CD4-positive, alpha-beta T cell treated with Interleukin-17A for 1 hour (primary cell): ENCODE data around the gene TIGD6.
A peak's percentile ranks its signal among the peaks of the same experiment; 100 is the strongest.
"Not testable (repeated sequence)": the region's sequence is repeated elsewhere in the genome, so short reads cannot be mapped to it uniquely, and the experiment has no call there.

Source experiments
- DNase-seq: peaks from one replicate; pipeline ENCODE4 v3.0.0-alpha.2; 2020

TIGD6 gene

DNA sequence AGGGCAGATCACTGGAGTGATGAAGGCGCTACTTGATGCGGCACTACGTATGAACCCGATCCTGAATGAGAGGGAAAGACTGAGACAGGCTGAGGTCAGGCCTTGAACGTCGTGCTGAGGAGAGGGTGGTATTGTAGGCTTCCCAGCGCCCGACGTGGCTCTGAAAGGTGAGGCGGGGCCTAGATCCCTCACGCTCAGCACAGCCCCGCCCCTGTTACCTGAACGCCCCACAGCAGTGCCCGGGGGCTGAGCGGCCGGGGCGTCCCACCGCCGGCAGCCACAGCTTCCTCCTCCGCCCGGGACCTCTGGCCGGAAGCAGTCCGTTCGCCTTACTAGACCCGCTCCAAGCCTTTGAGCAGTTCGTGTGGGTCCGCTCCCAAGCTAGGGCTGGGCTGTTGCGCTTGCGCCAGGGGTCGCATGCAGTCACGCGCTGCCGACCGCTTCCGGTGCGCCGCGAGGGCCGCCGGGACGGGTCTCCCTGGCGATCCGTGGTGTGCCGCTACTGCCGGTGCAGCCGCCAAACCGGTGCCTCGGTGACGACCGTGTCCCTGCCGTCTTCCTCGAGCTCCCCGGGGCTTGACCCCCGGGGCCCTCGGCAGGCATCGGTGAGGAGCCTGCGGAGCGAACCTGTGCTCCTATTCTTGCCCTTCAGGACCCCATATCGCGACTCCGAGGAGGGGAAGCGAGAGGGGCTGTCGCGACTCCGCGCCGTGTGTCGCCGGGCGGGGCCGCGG lies at the start of gene TIGD6, which contains the start of gene HMGXB3:
TIGD6 (minus strand) TSS at position 399 of the 734 bp plus-strand sequence. CDS start 4,306 bp downstream, outside the sequence.
HMGXB3 (plus strand) TSS at position 484 of the 734 bp plus-strand sequence. CDS start 4,114 bp downstream, outside the sequence.
- peak; percentile 90 for DNase-seq

DNA sequence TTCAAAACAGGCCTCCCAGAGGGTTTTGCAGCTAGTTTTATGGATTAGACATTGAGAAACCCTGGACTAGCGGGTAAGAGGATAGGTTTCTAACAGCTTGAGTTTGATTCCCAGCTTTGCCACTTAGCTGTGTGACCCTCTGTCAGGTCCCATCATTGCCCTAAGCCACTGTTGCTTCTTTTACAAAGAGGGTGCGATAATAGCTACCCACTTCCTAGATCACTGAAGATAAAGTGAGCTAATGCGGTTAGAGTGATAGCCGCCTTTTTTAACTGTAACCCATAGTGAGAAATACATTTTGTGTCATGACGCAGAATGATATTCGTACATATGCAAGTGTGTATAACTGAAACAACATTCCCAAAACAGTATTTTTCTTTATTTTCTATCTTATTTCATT lies 45.6 kb upstream of the TIGD6 start:
- peak; percentile 60 for DNase-seq

DNA sequence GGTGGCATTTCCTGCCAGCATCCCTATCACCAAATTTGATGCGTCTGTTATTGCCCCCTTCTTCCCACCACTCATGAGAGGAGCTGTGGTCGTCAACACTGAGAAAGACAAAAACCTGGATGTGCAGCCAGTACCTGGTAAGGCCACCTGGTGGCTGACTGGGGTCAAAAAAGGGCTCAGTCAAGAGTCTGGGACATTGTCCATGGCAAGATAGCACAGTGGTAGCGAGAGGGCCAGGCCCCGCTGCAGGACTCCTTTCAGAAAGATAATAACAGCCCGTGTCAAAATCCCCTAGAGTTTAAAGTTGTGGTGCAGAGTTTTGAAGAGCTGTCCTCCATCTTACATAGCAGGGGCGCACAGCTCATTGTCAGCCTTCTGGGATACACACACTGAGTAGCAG lies 45.1 kb upstream of the TIGD6 start:
- DNase-seq = no peak

DNA sequence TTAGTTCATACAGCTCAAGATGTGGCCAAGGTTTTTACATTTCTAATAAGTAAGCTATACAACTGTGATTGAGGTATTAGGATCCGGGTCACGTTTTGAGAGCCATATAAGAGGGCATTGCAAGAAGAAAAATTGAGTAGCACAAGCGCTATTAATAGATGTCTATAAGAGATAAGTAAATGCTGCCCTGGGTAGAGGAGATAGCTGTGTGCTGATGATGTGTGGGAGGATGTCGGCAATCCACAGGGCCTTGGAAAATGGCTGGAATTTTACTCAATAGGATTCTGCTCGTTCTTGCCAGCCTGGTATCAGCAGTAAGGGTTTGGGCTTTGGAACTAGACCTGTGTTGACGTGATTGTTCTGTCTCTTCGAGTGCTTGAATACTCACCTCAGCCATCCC lies 44.3 kb upstream of the TIGD6 start:
- DNase-seq = no peak

DNA sequence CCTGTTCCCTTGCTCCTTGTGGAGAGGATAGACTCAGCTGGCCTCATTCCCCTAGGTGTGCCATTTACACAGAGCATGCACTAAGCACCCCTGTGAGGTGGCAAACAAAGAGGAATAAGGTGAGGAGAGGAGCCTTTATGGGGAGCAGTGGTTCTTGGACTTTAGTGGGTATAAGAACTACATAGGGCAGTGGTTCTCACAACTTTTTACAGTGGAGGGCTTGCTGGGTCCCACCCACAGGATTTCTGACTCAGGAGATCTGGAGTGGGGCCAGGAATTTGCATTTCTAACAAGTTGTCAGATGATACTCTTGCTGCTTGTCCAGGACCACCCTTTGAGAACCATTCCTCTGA lies 43.9 kb upstream of the TIGD6 start:
- no peak for DNase-seq

DNA sequence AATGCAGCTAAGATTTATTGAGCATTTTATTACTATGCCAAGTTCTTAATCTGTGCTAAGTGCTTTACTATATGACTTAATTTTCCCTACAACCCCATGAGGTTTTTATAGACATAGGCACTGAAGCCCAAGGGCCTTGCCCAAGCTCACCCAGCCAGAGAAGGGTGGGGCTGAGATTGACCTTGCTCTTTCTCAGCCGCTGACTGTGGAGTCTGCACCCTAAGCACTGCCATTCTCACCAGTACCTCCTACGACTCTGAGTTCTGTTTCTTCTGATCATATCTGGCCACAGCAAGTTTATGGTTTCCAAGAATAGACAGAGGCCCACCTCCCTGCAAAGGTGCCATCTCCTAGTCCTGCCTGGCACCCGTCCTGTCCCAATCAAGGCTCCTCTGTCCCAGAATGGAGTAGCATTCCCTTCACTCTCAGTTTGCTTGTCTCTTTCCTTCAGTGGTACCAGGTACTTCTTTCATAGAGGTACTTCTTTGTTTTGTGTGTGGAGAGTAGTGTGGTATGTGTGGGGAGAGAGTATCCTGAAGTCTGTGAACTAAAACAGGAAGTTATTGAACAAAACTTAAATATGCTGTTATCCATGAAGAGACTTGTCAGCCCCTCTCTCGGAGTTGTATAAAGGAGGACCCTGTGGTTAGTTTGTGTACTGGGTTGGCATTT lies 43.3 kb upstream of the TIGD6 start:
- DNase-seq = no peak

DNA sequence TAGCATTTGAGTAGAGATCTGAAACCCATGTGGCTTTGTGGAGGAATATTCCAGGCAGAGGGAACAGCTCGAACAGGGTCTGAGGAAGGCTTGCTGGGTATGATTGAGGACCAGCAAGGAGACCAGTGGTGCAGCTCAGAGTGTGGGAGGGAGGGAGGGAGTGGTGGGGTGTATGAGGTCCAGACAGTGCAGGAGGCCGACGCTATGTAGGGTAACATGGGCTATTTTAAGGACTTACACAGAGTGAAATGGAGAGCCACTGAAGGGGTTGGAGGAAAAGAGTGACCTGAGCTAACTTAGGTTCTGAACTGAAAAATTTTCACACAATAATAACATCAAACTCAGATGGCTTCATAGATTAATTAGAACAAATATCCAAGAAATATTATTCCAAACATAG lies 42.0 kb upstream of the TIGD6 start:
- no peak for DNase-seq

DNA sequence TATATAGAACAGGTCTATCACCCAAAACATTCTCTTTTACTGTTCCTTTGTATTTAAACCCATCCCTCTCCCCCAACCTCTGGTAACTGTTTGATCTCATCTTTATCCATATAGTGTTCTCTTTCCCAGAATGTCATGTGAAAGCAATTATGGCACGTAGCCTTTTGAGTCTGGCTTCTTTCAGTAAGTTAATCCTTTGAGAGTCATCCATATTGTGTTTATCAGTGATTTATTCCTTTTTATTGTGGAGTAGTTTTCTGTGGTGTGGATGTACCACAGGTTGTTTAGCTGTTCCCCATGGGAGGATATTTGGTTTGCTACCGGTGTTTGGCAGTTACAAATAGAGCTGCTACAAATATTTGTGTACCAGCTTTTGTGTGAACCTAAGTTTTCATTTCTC lies 38.1 kb upstream of the TIGD6 start:
- DNase-seq = no peak

DNA sequence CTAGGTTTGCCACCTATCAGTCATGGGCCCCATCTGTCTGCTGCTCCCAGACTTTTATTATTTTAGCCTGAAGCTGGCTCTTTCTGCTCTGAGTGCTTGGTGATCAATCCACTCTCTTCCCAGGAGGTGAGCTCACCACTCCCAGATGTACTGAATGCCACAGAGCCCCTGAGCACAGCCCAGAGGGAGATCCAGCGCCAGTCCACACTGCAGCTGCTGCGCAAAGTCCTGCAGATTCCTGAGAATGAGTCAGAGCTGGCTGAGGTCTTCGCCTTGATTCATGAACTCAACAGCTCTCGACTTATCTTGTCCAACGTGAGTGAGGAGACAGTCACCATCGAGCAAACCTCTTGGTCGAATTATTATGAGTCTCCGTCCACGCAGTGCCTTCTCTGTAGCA lies 36.1 kb upstream of the TIGD6 start:
- DNase-seq = no peak

DNA sequence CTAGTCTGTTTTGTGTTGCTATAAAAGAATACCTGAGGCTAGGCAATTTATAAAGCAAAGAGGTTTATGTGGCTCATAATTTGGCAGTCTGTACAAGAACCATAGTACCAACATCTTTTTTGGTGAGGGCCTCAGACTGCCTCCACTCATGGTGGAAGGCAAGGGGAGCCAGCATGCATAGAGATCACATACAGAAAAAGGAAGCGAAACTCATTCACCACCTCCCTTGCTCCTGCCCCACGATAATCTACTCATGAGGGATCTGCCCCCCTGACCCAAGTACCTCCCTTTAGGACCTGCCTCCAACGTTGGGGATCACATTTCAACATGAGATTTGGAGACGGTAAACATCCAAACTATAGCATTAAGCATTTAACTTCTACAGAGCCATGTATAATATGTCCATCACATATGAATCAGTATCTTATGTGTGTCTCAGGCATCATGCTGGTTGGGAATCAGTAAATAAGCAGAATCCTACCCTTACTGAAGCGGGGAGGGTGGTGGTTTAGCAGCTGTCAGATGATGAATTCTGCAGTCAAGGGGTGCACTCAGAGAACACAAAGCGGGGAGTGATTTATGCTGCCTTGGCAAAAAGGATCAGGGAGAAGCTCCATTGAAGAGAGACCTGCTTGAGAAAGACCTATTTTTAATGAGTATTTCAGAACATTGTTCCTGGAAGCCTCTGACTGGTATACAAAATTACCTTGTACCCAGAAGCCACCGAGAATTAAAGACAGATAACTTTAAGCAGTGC lies 34.9 kb upstream of the TIGD6 start:
- no peak for DNase-seq

DNA sequence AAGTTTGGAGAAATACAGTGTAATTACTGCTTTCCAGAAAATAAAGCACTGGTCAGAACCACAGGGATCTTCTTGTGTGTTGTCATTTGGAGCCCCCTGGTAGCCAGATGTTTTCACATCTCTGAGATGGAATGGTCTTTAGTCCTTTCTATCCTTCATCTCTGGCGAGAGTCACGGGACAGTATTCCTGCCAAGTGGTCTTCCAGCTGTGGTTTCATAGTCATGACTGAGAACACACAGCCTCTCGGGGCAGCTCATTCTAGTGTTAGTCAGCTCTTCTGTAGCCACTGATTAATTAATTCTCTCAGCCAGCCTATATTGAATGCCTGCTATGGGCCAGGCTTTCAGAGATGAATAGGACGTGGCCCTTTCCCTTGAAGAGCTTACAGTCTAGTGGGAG lies 34.2 kb upstream of the TIGD6 start:
- DNase-seq = no peak

DNA sequence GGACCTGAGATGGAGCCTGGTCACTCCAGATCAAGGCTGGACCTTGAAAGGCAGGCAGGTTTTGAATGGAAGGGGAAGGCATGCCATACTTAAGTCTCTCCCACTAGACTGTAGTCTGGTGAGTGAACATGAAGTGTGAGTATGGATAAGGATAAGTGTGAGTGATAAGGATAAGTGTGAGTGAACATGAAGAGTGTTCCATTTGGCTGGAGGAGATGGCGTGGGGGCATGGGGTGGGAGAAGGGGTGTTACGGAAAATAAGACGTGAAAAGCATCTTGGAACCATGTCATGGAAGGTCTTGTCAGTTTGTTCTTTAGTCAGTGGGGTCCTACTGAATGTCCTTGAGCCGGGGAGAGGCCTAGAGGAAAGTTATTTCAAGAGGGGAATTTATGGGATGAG lies 32.9 kb upstream of the TIGD6 start:
- DNase-seq = no peak

DNA sequence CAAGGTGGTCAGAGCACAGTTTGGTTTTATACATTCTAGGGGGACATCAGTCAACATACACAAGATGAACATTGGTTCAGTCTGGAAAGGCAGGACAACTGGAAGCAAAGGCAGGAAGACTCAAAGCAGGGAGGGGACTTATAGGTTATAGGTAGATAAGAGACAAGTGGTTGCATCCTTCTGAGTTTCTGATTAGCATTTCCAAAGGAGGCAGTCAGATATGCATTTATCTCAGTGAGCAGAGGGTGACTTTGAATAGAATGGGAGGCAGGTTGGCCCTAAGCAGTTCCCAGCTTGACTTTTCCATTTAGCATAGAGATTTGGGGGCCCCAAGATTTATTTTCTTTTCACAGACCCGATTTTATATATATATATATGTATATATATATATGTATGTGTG lies 27.6 kb upstream of the TIGD6 start:
- not testable (repeated sequence) for DNase-seq

DNA sequence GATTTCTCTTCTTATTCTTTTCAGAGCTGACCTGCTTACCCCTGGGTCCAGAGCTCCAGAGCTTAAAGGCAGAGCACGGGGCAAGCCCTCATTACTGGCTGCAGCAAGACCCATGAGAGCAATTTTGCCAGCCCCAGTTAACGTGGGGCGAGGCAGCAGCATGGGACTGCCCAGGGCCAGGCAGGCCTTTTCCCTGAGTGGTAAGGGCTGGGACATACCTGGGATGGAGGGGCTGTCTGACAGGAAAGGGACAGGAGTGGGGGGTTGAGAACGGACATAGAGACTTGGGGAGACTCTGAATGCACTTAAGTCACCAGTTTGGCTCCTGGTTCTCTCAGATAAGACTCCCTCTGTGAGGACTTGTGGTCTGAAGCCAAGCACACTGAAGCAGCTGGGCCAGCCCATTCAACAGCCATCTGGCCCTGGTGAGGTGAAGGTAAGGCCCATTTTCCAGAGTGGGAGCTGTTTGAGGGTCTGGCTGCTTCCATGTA lies 26.3 kb upstream of the TIGD6 start:
- DNase-seq = no peak

DNA sequence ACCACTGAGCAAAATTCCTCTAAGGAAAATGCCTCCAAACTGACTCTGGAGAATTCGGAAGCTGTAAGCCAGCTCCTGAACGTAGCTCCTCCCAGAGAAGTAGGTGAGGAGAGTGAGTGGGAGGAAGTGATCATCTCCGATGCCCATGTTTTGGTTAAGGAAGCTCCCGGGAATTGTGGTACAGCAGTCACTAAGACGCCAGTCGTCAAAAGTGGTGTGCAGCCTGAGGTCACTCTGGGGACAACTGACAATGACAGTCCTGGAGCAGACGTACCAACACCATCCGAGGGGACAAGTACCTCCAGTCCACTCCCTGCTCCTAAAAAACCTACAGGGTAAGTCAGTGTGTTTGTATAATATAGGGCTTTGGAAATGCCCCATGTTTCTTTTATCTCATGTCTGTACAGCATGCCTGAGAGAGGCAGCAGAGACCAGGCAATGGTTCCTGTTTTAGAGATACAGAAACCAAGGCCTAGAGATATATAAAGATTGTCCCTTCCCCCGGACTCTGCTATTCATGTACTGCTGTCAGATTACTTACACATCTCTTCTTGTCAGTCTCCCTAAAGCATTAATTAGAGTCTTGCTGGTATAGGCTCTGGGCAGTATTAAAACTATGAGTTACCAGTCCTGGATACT lies 24.0 kb upstream of the TIGD6 start:
- no peak for DNase-seq

DNA sequence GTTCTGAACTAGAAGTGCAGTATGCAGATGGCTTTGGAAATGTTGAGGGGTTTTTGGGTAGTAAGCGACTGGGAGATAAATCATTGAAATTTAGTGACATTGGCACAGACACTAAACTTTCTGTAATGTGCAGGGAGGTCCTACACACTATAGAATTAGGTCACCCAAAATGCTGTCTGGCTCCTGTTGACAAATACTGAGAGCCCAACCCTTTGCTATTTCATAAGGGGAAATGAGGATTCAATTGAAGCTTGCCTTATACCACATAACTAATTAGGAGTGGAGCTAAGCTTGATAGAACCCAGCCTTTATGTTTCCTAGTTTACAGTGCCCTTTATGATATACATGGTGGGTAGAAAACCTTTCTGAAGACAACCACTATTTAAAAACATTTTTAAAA lies 22.7 kb upstream of the TIGD6 start:
- DNase-seq = no peak

DNA sequence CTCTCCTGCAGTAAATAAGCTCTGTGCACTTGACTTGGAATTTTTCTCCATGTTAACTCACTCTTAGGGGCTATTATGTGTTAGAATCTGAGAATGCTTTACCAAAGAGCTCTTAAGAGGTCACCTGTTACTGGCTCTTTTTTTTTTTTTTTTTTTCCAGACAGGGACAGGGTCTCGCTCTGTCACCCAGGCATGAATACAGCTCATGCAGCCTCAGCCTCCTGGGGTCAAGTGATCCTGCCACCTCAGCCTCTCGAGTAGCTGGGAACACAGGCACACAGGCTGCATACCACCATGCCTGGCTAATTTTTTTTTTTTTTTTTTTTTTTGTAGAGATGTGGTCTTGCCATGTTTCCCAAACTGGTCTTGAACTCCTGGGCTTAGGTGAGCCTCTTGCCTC lies 22.2 kb upstream of the TIGD6 start:
- DNase-seq = no peak

DNA sequence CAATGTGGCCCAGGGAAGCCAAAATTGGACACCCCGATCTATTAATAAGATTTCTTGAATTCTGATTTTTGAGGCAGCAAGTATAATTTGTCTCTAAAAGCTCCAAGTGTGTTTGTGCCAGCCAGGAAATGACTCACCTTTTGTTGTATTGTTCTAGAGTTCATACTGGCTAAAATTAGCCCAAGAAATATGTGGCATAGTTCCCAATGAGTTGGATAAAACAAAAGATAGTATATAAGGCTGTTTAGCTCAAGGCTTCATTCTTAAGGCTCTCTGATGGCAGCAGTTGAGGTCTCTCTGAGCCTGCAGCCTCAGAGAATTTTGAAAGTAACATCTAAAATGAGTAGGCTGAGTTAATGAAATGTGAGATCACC lies 21.7 kb upstream of the TIGD6 start:
- no peak for DNase-seq

DNA sequence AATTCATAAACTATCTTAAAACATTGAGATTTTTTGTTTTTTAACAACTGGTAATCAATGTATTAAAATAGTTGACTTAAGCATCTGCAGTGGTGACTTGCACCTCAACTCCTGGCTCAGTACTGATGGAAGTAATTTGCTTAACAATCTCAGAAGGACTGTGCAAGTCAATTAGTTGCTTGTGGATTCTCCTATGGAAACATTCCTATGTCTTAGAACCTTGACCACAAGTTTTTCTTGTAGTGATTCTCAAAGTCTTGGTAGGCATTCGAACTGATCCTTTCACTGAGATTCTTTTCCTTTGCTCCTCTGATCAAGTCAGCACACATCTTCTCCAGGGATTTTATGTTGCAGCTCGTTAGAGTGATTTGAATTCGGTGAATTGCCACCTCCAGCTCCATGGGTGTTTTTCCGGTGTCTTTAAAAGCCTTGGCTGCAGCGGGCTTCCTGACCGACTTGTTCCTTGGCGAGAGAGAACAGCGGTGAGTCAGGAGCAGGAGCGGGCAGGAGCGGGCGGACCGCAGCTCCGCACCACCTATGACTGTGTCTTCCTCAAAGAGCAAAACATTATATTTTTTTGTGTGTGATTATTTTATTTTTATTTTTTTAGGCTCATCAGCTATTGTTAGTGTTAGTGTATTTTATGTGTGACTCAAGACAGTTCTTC lies 21.2 kb upstream of the TIGD6 start:
- no peak for DNase-seq

DNA sequence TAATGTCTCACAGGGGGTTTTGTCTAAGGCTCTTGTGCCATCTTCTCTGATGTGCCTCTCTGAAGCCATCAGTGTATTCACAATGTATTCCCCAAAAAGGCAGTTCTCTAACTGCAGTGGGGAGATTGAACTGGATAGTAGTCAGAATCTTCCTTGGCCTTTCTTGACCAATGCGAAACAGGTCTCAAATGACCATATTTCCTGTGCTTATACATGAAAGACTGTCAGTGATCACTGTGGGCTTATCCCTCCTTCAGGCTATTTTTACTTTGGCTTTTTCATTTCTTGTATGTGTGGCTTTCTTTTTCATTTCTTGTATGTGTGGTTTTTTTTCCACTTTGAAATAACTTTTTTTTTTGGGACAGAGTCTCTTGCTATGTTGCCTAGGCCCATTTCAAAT lies 19.8 kb upstream of the TIGD6 start:
- no peak for DNase-seq

DNA sequence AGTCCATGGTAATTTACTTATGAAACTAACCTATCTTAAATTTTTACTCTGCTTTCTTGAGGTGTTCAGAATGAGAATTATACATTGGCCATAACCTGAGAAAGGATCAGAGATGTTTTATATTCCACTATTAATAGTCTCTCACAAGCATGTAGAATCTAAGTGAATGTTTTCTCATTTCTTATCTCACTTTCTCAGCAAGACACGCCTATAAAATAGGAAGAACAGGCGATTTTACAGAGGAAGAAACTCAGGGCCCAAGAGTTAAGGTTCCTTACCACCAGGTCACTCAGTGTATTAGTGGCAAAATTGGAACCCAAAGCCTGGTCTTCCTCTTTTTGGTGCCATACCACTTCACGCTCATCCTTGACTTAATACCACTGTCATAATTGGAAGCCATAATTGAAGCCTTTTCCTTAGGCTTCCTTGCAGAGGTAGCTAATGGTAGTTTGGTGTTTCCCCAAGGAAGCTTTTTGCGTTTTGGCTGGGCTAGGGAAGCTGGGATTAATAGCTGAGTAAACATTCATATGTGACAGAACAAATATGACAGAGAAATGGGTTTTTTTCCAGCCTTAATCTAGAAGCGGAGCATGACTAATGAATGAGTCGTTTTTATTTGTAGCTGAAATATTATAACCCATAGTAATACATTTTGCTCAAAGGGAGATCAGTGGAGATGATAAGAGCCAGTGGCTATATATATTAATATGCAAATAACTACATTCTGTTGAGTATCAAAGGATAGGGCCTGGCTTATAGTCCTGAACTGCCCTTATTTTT lies 17.0 kb upstream of the TIGD6 start:
- DNase-seq = no peak

DNA sequence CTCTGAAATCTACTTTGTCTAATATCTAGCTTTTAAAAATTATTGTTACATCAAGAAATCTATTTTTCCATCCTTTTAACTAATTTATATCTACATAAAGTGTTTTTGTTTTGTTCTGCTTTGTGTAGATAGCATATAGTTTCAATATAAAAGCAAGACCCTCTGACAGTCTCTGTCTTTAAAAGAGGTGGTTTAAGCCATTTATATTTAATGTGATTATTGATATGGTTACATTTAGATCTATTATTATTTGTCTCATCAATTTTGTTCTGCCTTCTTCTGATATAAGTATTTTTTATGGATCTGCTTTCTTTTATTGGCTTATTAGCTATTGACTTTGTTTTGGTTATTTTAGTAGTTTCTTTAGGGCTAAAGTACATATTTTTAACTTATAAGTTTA lies 16.1 kb upstream of the TIGD6 start:
- DNase-seq = no peak
